Stimulated activated CD8-positive, alpha-beta memory T cell treated with anti-CD3 and anti-CD28 coated beads, Interleukin-7, amount 100 ng/mL, for 4 hours (primary cell): Measurements from ENCODE around the gene DDX43.
"Not testable (repeated sequence)": the region's sequence is repeated elsewhere in the genome, so short reads cannot be mapped to it uniquely, and the experiment has no call there.

ENCODE experiments used
- DNase-seq, 2 donors: peaks; one replicate each; pipeline ENCODE4 v3.0.0-alpha.2; 2020; ENCODE audit warnings: low read depth in 2 of 2

DDX43 gene

DNA sequence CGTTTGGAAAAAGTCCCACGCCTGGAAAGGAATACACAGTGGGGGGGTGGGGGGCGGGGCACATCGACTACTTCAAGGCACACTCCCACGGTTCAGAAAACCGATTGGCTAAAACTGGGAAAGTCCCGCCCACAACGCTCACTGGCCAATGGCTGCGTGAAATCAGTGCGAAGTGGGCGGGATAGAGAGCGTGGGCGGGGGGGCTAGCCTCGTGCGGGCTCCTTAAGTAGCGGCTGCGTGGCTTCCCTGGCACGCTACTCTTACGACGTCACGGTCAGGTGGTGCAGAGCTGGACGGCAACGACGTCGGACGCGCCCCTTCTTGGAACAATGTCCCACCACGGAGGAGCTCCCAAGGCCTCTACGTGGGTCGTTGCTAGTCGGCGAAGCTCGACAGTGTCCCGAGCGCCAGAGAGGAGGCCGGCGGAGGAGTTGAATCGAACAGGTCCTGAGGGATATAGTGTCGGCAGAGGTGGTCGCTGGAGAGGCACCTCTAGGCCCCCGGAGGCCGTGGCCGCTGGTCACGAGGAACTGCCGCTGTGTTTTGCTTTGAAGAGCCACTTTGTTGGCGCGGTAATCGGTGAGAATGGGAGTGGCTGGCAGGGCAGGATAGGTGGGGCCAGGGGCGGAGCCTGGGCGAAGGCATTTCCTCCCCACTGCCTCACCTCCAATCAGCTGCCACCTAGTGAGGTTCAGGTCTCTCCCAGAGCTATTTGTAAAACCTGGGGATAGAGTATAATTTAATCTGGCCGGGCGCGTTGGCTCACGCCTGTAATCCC, at the start of gene DDX43:
Gene DDX43, plus strand, starts transcription at position 252 of the 778 bp plus-strand sequence. Its CDS starts 78 bp downstream, at position 330.
- DNase-seq: peak in 1 of 2 donors; percentile 26

DNA sequence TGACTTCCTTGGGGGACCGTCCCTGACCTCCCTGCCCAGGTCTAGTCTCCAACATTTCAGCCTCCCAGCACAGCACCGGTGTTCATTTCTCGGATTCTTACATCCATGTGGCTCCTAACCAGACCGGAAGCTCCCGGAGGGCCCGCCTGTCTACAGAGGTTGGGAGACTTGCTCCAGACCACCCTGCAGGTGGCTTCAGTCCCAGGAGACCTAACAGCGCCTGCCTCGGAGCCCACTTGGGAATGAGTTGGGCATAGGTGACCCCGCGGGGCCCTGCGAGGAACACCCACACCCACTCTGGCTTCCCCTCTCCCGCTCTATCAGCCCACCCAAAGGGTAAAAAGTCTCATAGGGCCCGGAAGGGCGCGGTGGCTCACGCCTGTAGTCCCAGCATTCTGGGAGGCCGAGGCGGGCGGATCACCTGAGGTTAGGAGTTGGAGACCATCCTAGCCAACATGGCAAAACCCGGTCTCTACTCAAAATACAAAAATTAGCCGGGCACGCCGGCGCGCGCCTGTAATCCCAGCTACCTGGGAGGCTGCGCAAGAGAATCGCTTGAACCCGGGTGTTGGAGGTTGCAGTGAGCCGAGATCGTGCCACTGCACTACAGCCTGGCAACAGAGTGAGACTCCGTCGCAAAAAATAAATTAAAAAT, 46.0 kb upstream of the DDX43 start:
- no peak for DNase-seq

DNA sequence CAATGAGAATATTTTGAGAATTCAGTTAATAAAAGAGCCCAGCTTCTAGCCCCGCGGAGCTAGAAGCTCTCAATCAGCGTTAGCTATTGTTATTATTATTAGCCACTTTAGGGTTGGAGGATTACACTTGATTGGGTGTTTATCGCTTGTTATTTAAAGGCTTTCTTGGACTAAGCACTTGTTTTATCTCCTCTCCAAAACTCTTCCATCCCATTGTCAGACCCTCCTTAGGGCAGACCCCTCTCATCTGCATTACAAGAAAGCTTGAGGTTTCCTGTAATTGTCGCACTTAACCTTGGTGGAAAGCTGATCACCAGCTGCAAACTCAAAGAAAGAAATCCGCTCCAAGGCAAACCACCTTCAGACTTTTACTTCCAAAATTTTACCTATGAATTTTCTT, 45.3 kb upstream of the DDX43 start:
- no peak for DNase-seq

DNA sequence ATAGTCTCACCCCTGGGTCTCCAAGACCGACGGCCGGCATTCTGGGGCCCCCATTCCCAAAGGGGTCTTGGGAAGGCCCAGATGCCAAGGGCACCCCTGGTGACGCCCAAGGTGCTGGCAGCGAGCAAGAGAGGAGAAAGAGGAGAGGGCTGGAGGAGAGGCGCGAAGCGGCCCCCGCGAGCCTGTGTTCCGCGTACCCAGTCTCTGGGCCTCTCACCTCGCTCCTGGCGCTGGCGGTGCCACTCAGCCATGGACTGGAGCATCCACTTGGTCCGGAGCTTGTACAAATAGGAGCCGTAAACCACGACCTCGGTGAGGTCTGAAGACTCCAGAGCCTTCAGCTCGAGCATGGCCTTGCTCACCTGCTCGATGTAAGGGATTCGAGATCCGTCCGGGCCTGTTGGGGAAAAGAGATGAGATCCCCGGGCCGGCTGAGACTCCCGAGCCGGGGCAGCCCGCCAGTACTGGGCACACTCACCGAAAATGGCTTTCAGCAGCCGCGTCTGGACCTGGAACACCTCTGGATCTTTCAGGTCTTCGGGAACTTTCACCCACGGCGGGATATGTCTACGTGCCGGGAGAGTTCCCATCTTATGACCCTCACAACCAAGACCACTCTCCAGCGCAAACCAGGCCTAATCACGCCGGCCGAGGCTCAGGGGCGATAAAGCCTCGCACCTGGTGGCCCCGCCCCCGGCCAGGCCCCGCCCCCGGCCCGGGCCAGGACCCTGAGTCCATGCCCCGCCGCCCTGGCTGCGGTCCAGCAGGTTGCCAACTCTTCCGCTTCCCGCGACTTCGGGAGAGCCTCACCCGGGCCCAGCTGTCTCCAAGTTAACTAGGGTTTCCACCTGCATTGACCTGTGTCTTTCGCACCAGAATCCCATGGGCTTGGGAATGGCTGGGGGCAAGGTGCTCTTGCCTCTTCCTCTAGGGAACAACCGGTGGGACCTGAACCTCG, 40.7 kb upstream of the DDX43 start, which contains the start of gene DPPA5:
Gene DPPA5, minus strand, starts transcription at position 641 of the 958 bp plus-strand sequence. Its CDS starts 51 bp downstream, at position 590.
- DNase-seq: no peak

DNA sequence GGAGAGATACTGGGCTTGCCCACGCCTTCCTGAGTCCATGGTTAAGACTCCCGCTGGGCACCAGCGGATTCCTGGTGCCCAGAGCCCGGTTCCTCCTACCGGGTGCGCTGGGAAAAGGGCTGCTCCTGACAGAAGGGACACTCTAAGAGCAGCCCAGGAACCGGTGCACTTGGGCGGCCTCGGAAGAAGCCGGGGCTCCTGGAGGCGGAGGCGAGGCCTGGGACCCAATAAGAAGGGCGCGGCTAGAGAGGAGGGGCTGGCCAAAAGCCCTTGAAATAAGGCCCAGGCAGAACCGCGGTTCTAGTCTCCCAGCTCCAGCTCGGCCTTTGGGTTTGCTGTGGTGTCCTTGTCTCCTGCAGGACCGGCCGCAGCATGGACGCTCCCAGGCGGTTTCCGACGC, 32.3 kb upstream of the DDX43 start, which contains the start of gene KHDC3L:
Gene KHDC3L, plus strand, starts transcription at position 301 of the 400 bp plus-strand sequence. Its CDS starts 72 bp downstream, at position 373.
- DNase-seq: no peak

DNA sequence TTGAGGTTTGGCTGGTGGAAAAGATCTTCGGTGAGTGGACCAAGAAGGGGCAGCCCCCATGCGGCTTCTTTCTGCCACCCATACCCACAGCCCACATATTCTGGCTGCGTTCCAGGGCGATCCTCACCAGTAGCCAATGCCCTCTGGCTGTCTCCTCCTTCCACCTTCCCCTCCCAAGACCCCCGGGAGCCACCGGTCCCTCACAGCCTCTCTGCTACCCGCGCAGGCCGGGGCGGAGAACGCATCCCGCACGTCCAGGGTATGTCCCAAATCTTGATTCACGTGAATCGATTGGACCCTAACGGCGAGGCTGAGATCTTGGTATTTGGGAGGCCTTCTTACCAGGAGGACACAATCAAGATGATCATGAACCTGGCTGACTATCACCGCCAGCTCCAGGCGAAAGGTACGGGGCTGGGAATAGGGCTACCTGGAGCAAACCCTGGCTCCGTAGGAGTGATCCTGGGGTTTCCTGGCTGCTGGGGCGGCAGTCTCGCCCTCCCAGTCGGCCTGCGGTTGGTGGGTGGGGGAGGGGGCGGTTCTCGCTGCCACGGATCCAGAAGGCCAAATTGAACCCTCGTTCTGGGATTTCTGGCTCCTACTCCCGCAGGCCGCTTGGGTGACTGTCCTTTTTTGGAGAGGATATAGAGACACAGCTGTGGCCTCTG, 31.6 kb upstream of the DDX43 start:
- no peak for DNase-seq

DNA sequence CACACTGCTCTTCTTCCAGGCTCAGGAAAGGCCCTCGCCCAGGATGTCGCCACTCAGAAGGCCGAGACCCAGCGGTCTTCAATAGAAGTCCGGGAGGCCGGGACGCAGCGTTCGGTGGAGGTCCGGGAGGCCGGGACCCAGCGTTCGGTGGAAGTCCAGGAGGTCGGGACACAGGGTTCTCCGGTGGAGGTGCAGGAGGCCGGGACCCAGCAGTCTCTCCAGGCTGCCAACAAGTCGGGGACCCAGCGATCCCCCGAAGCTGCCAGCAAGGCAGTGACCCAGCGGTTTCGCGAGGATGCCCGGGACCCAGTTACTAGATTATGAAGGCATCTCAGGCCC, 31.1 kb upstream of the DDX43 start:
- DNase-seq: no peak

DNA sequence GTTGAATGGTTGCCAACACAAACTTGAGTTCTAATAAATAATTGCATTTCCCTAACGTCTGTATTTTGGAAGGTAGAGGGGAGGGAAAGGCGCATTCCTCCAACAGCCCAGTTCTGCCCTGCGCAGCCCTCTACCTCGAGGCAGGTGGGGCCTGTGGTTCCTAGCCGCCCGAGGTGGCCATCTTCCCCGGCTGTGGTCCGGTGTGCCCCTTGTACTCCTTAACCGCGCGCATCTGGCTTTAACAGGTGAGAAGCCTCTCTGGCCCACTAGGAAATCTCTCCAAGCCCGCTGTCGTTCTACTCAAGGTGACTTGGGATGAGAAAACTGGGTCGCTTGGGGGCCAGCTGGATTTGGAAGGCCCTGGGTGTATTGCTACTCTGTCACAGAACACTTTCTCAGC, 30.5 kb upstream of the DDX43 start:
- DNase-seq: no peak

DNA sequence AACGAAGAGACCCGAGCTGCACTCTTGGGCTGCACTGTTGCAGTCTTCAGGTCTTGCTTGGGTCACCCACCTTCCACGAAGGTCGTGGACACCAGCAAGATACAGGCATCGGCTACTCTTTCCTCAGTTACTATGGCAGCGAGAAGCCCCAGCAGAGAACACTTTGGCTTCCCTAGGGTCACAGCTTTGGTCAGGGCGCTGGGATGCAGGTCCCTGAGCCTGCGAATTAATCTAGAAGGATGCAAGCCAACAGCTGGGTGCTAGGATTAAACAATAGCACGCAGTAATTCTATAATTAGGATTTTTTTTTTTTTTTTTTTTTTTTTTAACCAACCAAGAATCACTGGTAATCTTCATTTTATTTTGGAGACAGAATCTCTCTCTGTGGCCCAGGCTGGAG, 30.1 kb upstream of the DDX43 start:
- no peak for DNase-seq

DNA sequence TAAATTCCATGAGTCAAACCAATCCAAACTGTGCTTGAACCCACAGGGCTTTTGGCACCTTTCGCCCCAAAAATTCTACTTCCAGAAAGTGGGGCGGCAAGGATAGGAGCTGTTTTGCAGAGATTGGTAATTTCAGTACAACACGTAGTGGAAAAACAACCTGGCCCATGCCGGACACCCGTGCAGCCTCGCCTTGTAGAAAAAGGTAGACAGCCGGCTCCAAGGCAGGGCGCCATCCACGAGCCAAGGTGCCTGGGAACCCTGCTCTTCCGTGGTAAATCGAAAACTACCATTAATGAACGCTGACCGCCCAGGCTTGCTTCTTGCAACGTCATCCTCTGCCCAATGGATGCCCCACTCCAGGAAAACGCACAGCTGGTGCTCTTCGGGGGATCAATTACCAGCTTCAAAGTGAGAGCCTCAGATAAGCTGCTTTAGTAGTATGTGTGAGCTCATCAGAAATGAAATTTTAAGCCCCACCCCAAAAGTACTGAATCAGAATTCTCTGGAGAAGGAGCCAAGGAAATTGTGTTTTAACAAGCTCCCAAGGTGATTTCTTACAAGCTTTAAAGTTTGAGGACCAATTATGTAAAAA, 26.8 kb upstream of the DDX43 start:
- no peak for DNase-seq

DNA sequence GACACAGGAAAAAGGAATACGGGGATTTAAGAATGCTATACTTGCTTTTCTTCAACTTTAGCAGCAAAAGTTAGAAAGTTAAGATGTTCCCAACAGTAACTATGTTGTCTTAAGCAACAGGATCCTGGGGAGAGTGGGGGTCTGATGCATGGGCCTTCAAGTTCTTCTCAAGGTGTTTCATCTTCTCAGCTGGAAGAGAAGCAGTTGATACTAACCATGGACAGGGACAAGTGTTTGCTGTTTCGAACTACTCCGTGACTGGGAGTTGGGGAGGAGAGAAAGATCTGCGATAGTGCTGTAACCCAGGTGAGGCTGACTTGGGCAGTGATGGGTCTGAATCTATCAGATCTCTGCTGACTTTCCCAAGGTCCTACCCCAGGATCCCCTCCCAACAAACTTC, 26.0 kb upstream of the DDX43 start:
- DNase-seq: no peak

DNA sequence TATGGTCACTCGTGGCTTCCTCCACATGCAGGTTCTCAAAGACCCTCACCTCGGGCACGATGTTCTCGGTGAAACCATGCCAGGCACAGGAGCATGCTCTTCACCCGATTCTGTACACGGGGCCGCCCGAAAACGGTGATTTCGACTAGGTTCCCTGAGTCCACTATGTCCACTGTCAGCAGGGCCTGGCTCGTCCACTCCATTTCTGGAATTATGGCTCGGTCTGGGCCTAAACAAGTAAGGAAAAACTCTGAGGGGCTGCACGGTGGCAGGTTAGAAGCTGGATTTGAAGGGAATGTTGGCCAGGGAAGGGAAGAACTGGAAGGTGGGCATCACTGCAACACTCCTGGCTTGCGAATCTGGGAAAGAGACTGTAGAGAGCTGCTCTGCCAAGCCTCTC, 25.5 kb upstream of the DDX43 start:
- DNase-seq: no peak

DNA sequence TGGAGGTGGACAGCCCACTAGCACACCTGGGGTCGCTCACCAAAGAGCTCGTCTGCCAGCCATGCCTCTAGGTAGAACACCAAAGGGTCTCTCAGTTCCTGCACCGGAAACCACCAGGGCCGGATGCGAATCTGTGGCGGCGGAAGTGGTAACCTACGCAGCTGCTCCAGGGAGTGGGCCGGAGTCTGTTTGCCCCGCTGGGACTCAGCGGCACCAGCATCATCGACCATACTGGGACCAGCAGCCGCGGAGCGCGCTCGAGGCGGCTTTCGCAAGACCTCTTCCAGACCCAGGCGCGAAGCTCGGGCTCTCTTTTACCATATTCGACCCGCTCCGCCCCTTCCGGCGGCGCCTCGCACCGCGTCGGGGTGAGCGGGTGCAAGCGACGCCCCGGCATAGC, 25.1 kb upstream of the DDX43 start, which contains the start of gene OOEP:
Gene OOEP, minus strand, starts transcription at position 335 of the 400 bp plus-strand sequence. Its CDS starts 105 bp downstream, at position 230.
- no peak for DNase-seq

DNA sequence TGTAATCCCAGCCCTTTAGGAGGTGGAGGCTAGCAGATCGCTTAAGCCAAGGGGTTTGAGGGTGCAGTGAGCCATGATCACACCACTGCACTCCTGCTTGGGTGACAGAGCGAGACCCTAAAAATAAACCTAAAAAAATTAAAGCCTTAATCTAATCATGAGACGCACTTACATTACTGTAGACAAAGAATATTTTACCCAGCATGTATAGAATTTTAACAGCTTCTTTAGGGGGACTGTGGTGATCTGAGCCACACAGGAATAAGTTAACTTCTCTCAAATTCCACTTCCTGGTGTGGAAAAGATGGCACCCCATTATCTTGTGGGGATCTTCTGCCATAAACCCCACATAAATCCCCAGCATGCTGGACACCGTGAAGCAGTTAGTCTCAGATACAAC, 22.6 kb upstream of the DDX43 start:
- no peak for DNase-seq

DNA sequence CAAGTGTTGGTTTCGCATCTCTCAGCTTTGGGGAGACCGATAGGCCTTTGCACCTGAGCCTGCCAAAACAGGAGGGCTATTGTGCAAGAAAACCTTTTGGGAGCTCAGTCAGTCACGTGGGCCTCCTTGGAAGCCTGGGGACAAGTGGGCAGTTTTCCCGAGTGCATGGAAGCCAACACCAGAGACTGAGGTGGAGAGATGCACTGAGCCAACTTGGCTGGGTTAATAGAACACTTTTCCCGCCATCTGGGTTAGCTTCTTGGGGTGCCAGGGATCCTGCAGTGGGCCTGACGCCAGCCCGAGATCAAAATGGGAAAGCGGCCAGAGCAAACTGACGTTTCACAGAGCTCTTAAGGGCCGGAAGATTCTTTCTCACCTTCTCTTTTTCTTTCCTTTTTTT, 22.1 kb upstream of the DDX43 start:
- no peak for DNase-seq

DNA sequence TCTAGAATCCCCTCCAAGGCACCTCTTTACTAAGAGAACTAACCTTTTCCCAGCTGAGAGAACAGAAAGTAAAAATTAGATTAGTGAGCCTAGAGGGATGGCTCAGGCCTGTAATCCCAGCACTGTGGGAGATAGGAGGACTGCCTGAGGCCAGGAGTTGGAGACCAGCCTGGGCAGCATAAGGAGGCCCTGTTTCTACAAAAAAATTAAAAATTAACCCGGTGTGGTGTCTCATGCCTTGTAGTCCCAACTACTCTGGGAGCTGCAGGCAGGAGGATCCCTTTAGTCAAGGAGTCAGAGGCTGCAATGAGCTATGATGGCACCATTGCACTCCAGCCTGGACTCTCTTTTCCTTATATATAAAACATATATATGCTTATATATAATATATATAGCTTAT, 19.4 kb upstream of the DDX43 start:
- no peak for DNase-seq

DNA sequence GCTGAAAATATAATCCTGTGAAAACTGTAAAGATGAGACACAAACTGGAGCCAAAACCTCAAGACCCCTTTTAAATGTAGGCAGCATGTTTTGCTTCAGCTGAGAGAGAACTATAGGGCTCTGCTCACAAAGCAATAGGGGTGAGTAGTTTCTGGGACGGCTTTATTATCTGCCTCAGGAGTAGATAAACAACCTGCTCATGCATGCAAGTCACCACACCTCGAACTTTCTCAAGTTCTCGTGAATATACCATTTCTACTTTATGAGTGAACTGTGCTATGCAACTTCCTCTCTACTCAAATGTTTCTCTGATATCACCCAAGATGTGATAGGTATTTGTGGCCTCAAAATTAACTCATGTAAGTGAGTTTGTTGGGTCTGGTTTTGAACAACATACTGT, 17.4 kb upstream of the DDX43 start:
- no peak for DNase-seq

DNA sequence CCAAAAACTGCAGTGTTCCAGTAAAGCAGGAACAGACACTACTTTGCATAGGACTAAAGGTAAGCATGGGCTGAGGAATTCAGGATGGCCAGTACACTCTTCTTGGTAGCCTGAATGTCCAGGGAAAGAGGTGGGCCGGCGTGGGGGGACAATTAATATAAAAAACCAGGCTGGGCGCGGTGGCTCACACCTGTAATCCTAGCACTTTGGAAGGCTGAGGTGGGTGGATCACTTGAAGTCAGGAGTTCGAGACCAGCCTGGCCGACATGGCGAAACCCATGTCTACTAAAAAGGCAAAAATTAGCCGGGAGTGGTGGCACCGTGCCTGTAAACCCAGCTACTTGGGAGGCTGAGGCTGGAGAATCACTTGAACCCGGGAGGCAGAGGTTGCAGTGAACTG, 13.1 kb upstream of the DDX43 start:
- not testable (repeated sequence) for DNase-seq

DNA sequence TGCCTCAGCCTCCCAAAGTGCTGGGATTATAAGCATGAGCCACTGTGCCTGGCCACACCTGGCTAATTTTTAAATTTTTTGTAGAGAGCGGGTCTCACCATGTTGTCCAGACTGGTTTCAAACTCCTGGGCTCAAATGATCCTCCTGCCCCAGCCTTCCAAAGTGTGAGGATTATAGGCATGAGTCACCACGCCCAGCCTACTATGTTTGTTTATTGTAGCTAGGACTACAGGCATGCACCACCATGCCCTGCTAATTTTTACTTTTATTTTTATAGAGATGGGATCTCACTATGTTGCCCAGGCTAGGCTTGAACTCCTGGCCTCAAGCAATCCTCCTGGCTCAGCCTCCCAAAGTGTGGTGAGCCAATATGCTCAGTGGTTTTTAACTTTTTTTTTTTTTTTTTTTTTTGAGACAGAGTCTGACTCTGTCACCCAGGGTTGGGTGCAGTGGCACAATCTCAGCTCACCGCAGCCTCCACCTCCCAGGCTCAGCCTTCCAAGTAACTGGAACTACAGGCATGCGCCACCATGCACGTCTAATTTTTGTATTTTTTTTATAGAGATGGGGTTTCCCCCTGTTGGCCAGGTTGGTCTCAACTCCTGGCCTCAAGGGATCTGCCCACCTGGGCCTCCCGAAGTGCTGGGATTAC, 12.0 kb upstream of the DDX43 start:
- no peak for DNase-seq

DNA sequence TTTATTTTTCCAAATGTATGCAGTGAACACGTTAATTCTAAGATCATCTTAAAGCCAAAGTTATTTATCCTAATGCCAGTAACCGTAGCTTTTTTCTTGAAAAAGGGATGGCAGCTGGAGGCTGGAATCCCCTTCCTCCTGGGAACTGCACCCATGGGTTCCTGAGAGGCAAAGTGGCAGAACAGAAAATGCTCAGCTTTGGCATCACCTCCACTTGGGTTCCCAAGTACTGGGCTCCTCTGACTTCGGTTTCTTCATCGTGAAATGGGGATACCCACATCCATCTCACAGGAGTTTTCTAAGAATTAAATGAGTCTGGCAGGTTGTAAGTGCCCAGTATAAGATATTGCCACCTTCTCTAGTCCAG, 6.2 kb upstream of the DDX43 start:
- no peak for DNase-seq
